GM12873 (cell line): Measurements from ENCODE around the gene TMCC3.
A peak's percentile ranks its signal among the peaks of the same experiment; 100 is the strongest.

Experiments used
- CTCF ChIP-seq: IDR thresholded peaks from 2 replicates; pipeline ENCODE4 v1.5.1; 2012; ENCODE audit warnings: low read depth, mild to moderate bottlenecking, moderate library complexity, low read length, control low read depth; ENCODE audit not compliant: insufficient read depth; ENCODE audit errors: missing control alignments

Gene TMCC3

GRCh38 chr12:94532490-94533422, 117.6 kb downstream of the TMCC3 start:
- peak; percentile 87 for TF ChIP-seq CTCF

GRCh38 chr12:94531196-94531720, 119.1 kb downstream of the TMCC3 start:
- TF ChIP-seq CTCF, result no peak

GRCh38 chr12:94525951-94526350, 124.4 kb downstream of the TMCC3 start:
- TF ChIP-seq CTCF, result no peak
